OCI-LY7 (cell line): Measurements from ENCODE around the gene FLNA.

Source experiments
- EZH2phosphoT487 ChIP-seq: fragments of 200-600 bp; sonication (generic); IDR thresholded peaks from 2 replicates; pipeline ENCODE4 v1.6.1; 2018; ENCODE audit warnings: low read depth, borderline replicate concordance, mild to moderate bottlenecking, mixed run types, antibody characterized with exemption, low read length, moderate library complexity, mixed read lengths
- TF ChIP-seq, protein P1 (sequence below): fragments of 200-600 bp; sonication (generic); conservative IDR thresholded peaks from 2 replicates; pipeline ENCODE4 v1.5.1; 2014; ENCODE audit warnings: mild to moderate bottlenecking, antibody characterized with exemption, low read length, moderate library complexity, mixed read lengths

DNA sequence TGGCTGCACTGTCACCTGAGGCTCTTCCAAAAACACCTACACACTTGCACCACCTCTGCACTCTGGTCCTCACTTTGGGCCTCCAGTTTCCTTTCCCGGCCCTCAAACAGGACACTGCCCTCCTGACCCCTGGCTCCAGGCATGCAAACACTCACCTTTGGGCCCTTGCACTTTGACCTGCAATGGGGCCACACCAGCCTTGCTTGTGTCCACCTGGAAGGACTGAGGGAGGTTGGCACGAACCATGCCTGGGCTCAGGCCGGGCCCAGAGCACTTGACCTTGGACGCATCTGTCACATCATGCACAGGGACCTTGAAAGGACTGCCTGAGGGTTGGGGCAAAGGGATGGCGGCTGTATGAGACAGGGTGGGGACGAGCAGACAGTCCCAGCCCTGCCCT, 15.6 kb downstream of the FLNA start:
- TF ChIP-seq, protein P1, sequence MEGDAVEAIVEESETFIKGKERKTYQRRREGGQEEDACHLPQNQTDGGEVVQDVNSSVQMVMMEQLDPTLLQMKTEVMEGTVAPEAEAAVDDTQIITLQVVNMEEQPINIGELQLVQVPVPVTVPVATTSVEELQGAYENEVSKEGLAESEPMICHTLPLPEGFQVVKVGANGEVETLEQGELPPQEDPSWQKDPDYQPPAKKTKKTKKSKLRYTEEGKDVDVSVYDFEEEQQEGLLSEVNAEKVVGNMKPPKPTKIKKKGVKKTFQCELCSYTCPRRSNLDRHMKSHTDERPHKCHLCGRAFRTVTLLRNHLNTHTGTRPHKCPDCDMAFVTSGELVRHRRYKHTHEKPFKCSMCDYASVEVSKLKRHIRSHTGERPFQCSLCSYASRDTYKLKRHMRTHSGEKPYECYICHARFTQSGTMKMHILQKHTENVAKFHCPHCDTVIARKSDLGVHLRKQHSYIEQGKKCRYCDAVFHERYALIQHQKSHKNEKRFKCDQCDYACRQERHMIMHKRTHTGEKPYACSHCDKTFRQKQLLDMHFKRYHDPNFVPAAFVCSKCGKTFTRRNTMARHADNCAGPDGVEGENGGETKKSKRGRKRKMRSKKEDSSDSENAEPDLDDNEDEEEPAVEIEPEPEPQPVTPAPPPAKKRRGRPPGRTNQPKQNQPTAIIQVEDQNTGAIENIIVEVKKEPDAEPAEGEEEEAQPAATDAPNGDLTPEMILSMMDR = no peak
- TF ChIP-seq EZH2phosphoT487 = no peak
